ENCODE measurements around the gene C20orf204.

The C20orf204 gene

GRCh38 chr20:64027981-64028685 lies 7.8 kb upstream of the C20orf204 start:
- no peak for DNase-seq

GRCh38 chr20:64029293-64030117 lies 6.5 kb upstream of the C20orf204 start:
- no peak for DNase-seq

DNA sequence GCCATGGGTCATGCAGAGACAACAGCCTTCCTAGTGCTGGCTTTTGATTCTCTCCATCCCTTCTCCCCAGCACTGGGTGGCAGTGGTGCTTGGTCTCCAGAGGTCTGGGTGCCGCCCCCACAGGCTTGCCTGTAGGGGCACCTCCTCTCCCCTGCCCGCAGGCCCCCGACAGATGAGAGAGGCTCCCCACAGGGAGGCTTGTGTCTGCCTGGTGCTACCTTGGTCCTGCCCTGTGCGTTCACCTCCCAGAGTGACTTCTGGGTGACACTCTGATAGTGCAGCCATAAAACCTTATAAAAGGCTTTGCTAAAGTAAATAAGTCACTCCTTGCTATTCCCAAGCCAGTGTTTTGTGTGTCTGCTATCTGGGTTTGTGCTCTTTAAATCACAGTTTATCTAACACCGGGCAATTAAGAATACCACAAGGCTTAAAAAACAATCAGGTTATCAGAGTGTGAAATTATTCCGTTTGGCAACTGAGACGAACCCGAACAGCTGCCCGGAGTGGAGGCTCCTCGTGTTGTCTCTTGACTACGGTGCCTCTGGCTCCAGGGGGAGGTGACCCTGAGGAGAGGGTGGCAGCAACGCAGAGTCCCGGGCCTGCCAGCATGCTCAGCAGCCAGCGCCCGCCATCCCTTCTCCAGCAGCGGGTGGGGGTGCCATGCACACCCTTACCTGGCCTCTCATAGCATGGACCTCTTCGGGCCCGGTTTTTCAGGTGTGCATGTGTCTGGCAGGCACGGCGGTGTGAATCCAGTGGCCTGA lies 5.4 kb upstream of the C20orf204 start:
- no peak for DNase-seq

- no peak for DNase-seq
These were observed 4.1 kb upstream of the C20orf204 start for GRCh38 chr20:64031822-64032314.

DNA sequence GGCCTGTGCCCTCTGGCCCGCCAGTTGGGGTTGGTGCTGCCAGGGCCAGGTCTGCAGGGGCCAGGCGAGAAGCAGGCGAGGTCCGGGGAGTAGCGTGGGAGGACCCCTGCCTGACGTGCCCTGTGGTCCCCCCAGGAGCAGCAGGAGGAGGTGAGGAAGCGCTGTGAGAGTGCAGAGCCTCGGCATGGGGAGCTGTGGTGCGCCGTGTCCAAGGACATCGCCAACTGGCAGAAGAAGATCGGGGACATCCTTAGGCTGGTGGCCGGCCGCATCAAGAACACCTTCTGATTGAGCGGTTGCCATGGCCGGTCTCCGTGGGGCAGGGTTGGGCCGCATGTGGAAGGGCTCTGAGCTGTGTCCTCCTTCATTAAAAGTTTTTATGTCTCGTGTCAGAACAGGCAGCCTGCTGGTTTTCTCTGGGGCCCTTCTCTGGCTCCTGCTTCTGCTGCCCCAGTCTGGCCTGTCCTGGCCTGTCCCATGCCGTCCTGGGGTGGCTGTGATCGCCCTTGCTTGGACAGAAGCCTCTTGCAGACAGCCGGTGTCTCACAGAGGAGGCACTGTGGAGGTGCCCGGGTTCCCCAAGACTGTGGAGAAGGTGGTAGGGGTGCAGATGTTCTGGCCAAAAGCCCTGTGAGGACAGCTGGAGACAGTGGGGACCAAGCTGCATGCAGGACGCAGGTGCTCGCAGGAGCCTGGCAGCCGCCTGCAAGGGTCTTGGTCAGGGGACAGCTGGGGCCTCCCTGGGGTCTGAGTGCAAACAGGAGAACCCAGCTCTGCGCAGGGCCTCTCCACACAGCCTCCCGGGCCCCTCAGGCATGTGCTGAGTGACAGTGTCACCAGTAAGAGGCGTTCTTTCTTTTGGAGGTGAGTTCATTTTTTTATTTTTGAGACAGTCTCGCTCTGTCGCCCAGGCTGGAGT lies 3.0 kb upstream of the C20orf204 start:
- DNase-seq: no peak

DNA sequence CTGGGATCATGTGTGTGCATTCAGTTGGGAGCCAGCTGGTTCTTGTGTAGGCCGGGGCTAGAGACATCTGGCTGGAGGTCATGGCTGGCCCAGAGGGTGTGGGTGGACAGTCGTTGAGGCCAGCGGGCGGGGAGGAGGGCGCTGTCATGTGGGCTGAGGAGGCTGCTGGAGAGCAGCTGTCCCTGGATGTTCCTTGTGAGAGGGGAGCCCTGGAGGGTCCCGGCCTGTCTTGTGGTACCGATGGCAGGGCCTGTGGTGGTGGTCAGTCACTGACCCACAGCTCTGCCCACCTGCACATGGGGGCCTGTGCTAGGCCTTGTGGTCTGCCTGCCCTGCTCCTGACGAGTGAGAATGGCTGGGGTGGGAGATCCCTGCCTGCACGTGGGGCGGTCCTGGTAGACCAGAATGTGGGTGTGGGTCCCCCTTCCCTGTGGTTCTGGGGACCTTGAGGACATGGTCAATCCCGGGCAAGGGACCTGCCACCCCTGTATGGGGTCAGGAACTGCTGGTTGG lies 1.9 kb upstream of the C20orf204 start:
- DNase-seq: no peak

DNA sequence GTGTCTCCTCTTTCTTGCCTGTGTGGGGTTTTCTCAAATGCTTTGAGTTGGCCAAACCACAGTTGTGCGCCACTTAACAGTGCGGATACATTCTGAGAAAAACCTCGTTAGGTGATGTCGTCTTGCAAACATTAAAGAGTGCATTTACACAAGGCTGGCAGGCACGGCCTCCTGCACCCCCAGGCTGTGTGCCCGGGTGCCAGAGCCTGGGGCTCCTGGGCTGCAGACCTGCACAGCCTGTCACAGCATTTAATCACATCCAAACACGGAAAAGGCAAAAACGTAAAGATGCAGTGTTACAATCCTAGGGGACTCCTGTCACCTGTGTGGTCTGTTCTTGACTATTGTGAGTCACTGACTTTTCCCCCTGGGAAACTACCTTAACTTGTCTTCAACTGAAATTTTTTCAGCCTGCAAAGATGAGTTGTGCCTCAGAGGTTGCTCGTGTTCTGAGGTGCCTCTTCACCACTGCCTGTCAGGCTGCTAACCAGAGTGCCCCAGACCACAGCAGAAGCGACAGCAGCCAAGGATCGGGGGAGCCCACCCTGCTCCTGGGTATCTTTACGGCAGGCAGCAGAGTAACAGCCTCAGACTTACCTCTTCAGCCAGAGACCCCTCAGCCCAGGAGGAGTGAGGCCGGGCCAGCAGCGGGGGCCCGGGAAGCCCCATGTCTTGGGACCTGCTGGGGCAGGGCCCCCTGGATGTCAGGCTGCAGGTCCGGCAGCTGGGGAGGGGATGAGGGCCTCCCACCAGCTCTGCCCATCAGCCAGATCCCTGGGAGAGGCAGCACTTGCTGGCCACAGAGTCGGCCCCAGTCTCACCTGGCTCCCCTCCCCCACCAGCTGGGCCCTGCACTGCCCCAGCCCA lies 683 bp upstream of the C20orf204 start:
- peak; percentile 31 for DNase-seq

GRCh38 chr20:64036346-64037198 lies 590 bp downstream of the C20orf204 start:
- DNase-seq: no peak

GRCh38 chr20:64037199-64037497 lies 1.2 kb downstream of the C20orf204 start:
- no peak for DNase-seq

DNA sequence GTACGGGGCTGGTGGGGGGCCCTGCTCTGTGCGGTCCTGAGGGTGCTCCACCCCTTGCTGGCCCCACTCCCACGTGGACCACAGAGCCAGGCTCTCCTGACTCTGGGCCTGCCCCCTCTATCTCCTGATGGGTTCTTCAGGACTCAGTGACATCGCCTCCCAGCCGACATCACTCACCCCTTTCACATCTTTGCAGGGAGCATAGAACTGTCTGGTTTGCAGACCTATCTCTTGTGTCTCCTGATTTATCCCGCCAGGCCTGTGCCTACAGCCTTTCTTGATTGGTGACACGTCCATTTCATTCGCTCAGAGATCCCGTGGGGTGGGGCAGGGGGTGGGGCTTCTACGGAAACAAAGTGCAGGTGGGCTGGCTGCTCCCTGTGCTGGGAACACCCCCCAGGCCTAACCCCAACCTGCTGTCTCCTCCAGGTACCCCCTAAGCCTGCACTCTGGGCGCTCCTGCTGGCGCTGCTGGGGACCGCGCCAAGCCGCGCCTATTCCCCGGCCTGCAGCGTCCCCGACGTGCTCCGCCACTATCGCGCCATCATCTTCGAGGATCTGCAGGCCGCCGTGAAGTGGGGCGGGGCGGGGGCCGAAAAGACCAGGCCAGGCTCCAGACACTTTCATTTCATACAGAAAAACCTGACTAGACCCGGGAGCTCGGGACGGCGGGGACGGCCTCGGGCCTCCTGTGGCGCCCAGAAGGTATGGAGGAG lies 1.7 kb downstream of the C20orf204 start:
- DNase-seq: no peak

GRCh38 chr20:64038224-64038564 lies 2.2 kb downstream of the C20orf204 start:
- DNase-seq: no peak

DNA sequence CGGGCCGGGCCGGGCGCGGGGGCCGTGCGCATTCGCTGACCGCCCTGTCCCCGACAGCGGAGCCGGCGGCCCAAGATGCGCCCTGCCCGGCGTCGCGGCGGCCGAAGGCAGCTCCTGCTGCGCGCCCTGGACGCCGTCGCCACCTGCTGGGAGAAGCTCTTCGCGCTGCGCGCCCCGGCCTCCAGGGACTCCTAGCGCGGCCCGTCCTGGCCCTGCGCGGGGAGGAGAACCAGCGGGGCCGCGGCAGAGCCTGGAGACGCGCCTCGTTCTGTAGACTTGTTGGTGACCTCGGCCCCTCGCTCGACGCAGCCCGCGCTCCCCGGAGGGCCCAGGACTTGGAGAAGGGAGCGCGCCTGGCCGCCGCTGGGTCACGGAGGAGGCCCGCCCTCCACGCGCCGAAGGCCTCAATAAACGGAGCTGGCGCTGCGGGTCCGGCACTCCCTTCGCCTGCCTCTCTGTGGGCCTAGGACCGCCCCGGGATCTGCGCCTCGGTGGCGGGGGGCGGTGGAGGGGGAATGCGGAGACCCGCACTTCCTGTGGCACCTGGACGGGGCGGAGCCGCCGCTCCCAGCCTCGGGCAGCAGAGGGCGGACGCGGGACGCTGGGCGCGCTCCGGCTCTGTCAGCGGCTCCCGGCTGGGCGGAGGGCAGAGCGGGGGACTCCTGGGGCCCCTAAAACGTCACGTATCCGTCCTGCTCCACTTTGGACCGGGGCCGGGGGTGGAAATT lies 2.7 kb downstream of the C20orf204 start:
- peak; percentile 69 for DNase-seq

- no peak for DNase-seq
These were observed 3.5 kb downstream of the C20orf204 start for GRCh38 chr20:64039293-64040160.

DNA sequence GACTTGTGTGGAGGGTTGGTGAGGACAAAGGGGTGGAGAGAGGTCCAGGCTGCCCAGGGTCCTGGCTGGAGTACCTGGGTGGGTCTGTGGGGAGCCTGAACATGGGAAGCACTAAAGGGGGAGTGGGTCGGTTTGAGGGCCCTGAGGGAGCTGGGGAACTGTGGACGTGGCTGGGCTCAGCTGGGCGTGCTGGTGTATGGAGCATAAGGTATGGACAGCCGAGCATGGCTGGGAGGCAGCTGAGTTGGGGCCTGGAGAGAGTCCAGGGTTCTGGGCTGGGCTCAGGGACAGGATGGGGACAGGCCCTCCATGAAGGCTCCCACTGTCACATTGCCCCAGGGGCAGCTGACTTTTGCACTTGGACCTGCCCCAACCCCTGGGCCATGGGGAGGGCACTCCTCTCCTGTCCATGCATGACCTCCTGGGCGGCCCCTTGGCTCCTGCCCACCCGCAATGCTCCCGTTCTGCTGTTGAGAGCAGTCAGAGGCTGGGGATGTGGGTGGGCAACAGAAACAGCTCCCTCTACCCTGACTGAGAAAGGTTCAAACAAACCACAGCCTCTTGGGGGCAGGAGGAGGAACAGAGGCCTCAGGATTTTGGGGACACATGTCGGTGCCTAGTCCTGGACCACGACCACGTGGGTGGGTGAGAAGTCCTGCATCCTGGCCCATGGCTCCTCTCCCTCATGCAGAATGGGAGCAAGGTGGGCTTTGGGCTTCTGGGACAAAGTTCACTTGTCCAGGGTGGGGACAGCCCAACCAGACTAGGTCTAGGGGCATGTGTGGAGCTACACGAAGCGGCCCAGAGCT lies 4.5 kb downstream of the C20orf204 start:
- no peak for DNase-seq

DNA sequence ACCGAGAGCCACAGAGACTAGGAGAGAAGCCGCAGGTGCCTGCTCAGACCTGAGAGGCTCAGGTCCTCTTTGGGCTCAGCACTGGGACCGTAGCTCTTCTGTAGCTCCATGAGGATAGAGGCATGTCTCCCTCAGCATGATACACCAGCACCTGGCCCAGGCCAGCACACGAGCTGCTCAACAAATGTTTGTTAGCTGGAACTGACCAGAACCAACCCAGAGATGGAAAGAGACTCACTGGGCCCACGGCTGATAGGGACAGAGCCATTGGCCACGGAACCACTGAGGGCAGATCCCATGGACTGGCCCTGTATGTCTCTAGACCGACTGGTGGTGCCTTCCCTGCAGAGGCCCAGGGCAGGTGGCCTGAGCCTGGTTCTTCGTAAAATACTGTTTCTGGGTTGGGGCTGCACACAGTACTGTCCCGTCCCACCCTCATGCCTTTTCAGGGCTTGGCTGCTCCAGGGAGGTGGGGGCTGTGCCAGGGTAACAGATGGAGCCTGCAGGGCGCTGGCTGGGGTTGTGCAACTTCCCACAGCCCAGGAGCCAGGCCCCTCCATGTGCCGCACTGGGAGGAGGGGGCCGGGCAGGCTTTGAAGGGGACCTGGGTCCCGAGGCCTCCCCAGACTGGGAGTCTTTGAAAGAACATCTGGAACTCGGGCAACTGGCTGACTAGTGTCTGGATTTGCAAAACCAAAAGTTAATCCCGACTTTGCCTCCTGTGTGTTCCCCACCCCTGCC lies 5.2 kb downstream of the C20orf204 start:
- DNase-seq: no peak

GRCh38 chr20:64041781-64042053 lies 5.7 kb downstream of the C20orf204 start:
- DNase-seq: no peak
